Stimulated activated CD8-positive, alpha-beta memory T cell treated with anti-CD3 and anti-CD28 coated beads, Interleukin-12 subunit alpha, Interleukin-12 subunit beta, amount 100 ng/mL, for 24 hours (primary cell): ENCODE results near the gene NREP.
"Not testable (repeated sequence)": the region's sequence is repeated elsewhere in the genome, so short reads cannot be mapped to it uniquely, and the experiment has no call there.

Experiments
- DNase-seq: peaks from one replicate; pipeline ENCODE4 v3.0.0-alpha.2; 2020; ENCODE audit errors: extremely low read depth

NREP gene

DNA sequence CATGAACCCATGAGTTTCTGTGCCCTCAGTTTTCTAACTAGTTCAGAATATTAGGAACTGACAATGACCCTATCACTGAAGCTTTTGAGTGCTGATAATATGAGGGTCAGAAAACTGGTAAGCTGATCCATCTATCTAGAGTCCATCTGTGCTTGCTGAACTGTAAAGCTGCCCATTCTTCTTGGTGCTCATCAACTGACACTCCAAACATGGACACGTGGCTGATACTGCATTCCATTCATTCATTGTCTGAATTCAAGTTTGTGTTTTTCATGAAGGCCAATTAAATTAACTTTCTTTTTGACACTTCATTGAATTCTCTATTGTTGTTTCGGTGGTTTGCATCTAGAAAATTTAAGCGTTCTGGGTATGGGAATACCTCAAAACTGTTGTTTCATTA lies 17.6 kb downstream of the NREP start:
- DNase-seq, result no peak

DNA sequence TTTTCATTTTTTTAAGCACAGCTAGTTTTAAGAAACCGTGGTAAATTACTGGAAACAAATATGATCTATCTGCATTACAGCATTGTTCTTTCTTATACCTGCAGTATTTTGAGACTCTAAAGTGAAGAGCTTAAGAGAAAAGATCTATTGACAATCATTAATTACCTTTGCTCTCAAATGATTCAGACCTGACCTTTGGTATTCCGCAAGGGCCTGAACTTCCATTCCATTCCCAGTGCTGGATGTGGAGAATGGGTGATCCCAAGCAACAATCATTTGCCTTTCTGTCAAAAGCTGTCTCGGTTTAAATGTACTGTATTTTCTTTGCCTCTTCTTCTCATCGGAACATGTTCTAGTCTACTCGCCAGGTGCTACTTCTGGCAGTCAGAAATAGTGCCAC lies 18.9 kb downstream of the NREP start:
- no peak for DNase-seq

DNA sequence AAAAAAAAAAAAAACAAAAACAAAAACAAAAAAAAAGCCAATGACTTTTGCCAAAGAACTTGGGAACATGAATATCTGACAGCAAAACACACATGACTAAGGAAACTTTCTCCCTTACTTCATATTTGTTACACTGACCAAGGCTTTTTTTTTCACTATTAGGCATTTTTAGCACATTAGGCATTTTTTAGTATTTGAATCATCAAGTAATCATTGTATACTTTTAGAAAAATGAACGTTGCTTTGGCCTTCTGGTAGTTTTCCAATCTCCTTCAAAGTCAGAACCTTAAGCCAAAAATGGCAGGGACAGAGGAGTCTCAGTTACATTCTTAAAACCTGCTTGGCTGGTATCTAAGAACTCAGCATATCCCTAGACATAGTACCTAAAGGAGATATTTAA lies 19.3 kb downstream of the NREP start:
- no peak for DNase-seq

DNA sequence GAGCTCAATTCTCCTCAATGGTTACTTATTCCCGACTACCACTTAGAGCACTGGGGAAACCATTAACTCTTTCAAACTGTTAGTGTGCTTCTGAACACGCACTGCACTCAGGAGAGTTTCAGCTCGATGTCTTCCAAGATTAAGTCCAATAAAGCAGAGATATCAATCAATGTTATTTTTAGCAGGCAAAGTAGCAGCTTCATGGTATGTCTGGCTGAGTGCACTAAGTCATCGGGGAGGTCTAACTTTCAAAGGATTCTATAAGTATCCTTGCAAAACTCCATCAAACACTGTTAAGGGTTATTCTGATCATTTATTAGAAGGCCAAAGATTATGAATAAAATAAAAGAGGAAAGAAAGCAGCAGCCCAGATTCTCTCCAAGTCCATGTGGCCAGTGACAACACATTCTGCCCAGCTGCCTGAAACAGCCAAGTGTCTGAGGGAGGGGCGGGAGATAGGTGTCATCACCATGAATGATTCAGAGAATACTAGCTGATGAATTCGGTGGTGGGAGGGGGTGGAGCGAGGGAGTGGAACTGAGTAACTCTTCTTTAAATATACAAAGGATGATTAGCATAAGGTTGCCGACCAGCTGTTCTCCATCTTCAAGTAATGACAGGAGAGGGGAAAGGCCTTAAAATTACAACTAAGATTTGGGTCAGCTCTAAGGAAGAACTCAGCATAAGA lies 21.3 kb downstream of the NREP start:
- no peak for DNase-seq

DNA sequence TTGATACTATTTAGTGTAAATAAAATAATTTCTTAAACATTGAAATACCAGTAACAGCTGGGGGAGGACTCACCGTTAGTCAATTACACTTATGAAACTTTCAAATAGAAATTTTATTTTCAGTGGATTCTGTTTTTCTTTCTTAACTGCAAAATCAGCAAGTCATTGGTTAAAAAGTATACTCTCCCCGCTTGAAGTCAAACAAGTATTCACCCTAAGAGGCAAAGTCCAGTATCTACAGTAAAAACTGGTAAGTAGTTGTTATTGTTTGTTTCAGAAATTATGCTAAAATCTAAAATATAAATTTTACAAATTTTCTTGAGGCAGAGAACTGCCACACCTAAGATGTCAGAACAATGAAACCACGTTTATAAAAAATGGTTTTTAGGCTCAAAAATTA lies 22.4 kb downstream of the NREP start:
- DNase-seq, result no peak

DNA sequence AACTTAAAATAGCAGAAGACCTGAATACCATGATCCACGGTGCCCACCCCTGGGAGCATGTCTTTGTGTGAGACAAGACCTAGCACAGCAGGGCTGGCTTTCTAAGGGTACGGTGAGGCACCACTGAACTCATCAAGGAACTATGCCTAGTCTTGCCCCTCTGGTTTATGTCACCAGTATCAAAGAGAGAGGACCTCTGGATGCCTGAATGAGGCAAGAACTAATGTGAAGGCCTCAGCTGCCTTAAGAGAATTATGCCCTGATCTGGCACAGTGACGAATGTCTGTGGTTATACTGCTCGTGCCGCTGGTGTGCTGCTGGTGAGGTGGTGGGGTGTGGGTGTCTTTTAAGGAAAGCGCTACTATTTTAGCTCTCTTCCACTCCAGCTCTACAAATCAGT lies 23.0 kb downstream of the NREP start:
- DNase-seq, result no peak

DNA sequence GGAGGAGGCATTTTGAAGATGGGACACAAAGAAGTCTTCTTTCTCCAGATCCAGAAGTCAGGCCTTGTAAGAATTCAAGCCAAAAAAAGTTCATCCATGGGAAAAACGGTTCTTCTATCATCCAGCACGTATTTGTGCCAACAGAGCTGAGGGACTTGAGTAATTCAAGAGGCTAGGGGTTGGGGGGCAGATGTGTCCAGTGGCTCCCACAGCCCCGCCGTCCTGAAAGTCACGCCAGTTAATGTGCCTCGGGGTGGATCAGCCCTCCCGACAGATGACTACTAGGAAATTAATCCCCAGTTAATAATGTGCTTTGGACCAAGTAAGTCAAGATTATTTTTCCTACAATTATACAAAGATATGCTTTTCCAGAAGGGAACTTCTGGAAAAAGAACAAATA lies 23.4 kb downstream of the NREP start:
- DNase-seq, result no peak

DNA sequence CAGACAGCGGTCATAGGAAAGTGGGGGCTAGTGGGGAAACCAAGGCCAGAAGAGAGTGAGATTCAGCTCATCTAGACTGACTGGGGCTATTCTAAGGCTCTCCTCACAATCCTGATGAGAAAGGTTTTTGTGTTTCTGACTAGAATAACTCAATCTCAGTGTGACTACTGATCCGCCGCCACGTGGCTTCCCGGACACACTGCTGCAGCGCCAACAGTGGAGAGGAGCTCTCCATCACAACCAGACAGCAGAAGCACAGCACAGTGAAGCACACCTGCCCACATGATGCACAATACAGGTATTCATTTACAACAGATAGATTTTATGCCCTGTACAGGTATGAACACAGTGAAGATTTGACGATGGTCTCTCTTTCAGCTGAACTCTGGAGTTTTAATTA lies 25.4 kb downstream of the NREP start:
- DNase-seq, result no peak

DNA sequence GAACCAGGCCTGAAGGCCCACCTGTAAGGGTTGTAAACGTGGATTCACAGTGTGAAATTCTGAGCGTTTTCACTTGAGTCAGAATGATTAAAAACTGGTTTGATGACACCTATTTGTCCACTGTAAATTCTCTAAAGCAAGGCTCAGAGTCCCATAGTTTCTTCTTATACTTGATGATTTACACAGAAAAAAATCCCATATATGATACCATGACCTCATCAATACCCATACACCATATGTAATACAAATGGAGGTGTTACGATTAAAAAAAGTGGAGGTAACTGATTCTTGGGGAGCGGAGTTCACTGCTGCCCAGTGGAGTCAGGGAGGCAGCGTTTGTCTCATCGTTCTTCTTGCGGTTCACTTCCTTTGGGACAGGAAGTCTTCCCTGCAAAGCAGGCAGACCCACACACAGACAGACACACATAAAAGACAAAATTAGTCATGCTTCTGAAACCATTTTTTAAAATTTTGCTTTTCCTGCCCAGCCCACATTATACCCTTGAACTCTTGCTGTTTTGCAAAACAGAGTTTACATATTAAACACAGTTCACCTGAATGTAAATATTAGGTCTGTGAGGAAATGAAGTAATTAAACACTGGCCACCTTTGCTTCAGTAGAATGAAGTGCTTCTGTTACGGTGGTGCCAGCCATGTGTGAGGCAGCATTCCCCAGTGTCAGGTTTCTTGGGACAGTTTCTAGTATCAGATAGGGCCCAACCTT lies 26.2 kb downstream of the NREP start:
- no peak for DNase-seq

DNA sequence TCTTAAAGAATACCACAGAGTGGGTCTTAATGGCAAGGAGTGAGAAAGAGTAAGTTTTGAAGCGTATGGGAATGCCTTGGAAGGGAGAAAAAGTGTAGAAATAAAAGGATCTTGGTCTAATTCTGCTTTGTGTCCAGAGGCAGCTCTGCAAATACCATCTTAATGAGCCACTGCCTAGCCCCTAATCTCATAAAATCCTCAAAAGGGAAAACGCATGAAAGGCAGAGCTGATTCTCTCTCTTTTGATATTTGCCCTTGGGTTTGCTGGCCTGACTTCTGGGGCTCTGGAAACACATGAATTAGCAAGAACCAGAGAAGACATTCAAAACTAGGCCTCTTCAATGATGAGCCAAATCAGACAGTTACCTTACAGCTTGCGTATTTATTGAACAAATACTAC lies 28.1 kb downstream of the NREP start:
- DNase-seq, result no peak

DNA sequence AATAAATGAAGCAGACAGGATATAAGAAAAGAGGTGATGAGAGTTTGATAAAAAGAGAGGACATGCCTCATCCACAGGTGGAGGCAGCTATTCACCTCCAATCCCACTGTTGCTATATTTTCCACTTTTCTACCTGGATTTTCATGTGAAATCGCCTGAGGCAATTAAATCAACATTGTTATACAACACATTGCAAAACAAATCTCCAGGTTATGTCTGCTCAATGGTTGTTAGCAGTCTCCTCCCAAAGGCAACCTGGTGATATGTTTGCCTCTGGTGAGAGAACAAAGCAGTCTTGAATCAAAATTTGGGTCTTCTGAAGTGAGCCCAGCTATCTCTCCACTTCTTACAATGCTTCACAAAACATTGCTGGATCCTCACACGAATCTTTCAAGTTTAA lies 30.0 kb downstream of the NREP start:
- DNase-seq, result no peak

DNA sequence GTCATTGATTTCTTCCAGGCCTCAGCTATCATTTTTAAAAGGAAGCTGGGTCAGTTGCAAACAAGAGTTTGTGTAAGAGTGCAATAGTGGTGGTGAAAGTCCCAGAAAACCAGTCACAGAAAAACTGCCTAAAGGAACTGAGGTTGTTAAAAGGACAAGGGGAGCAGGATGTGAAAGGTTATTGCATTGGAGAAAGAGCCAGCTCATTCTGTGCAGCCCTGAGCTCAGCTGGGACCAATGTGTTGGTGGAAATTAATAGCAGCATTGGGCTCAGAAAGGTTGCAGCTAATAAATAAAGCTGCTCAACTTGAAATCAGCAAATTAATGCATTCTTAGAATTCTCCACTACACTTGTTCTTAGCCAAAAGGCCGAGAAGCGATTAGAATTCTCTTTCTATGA lies 34.9 kb downstream of the NREP start:
- DNase-seq, result no peak

DNA sequence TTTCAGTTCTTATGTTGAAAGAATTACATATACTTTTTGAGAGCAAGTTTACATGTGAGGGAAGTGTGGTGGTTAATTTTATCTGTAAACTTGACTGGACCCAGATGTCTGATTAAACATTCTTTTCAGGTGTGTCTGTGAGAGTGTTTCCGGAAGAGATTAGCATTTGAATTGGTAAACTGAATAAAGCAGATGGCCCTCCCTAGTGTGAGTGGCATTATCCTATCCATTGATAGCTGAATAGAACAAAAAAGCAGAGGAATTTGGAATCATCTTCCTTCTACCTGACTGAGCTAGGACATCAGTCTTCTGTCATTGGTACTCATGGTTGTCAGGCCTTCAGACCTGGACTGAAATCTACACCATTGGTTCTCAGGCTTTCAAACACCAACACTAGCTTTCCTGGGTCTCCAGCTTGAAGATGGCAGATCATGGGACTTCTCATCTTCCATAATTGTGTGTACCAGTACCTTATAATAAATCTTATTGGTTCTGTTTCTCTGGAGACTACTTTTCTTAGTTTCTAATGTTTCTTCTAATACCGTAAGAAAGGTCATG lies 36.6 kb downstream of the NREP start:
- no peak for DNase-seq

DNA sequence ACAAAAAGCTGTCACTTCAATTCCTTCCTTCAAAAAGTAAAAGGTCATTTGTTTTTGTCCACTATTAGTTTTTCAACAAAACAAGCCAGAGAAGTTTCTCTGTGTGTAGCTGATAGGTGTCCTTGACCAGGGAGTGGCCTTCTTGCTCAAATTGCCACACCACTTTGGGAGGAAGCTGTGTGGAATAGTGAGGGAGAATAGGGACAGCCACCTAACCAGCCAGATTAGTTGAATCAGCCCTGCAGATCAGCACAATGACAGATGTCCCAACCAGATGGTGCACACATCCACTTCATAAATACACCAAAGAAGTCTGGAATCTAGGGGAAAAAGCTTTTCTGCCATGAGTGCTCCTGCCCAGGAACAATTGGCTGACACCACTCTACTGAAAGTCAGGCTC lies 37.2 kb downstream of the NREP start:
- no peak for DNase-seq

DNA sequence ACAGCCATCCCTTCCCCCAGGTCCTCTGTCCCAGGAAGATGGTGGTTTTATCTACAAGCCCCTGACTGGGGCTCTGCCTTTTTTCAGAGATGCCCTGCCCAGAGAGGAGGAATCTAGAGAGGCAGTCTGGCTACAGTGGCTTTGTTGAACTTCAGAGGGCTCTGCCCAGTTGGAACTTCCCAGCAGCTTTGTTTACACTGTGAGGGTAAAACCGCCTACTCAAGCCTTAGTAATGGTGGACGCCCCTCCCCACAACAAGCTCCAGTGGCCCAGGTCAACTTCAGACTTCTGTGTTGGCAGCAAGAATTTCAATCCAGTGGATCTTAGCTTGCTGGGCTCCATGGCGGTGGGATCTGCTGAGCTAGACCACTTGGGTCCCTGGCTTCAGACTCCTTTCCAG lies 40.2 kb downstream of the NREP start:
- DNase-seq, result not testable (repeated sequence)

DNA sequence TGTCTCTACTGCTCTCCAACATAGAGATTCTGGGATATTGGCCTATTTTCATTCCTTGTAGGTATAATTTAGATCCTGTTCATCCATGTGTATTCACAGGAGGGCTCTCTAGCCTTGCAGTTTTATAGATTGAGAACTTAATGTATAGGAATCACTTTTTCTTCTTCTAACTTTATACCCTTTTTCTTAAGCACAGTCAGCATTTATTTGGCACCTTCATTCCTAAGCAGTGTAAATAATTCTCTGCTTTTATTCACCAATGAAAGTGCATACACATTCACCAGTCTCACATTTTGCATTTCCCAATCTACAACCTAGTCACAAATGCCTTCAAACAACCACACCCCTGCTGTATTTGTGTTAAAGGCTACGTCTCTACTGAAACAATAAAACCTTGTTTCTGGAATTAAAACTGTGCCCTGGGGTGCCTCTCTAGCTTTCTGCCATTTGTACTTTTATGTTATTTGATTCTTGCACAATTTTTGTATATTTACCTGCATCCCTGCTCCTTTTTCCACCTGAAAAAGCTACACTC lies 49.3 kb downstream of the NREP start:
- no peak for DNase-seq

DNA sequence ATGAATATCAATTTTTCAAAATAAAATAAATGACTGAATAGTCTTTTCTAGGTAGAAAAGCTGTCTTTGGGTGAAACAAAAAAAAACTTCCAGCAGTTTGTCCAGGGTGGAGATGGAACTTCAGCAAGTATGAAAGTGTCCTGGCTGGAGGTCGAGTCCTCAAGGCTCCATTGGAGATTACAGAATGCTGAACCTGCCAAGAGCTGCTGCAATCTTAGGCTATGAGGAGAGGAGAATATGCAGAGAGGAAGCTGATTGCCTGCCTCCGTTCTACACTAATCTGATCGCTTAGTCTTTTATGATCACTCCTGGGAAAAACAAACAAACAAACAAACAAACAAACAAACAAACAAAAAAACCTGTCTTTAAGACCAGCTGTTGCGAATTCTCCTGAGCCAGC lies 50.6 kb downstream of the NREP start:
- DNase-seq, result no peak

DNA sequence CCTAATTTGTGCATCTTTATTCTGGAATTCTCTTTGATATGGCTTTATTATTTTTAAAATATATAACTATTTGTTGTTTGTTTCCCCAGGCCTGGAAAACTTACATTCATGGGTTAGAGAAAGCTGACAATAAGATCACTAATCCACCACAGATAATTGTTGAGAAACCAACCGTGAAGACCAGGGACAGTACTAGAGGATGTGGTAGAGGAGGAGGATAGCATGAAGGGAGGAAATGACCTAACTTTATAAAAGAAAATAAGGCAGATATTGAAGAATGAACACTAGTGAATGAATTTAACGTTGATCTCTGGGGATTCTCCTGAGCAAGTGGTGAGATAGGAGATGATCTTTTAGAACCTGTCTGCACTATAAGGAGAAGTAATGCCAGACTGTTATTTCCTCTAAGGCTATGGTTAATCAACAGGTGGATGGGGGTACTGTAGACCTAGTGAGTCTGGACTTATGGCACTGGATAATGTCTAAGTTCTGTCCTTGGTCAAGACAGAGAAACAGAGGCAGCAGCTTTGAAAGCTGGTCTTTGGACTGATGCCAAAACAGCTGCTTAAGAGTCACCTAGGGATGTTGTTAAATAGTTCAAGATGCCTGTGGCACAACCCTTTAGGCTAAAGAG lies 52.4 kb downstream of the NREP start:
- DNase-seq, result no peak

DNA sequence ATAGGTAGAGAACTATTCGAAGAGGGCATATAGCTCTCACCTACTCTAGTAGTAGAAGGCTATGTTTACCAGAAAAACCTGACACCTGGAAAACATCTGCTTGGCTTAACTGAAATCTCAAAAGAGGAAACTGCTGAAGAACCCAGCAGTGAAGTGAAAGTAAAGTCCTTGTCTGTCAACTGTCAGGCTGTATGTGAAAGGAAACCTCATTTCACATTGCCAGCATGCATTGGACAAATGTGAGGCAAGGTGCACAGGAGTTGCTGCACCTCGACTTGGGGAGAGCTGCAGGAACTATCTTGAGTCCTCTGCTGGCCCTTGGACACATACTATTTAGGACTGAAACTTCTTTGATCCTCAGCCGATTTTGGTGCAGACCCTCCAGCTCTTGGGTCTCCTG lies 53.3 kb downstream of the NREP start:
- DNase-seq, result no peak

DNA sequence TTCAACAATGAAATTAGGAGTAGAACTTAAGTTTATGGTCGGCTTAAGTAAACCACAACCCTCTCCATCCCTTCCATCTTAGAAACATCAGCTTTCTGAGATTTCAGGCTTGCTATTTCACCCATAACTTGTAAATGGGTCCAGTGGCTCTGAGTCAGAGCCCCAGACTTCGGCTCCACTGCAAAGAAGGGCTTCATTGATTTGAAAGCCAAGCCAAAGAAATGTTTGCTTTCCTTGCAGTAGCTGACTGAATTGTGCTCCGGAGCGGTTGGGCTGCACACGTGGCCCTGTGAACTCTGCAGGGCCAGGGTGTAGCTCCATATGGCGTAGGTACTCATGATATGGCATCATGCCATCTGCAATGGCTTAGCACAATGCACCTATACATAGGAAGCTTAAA lies 57.0 kb downstream of the NREP start:
- DNase-seq, result no peak

DNA sequence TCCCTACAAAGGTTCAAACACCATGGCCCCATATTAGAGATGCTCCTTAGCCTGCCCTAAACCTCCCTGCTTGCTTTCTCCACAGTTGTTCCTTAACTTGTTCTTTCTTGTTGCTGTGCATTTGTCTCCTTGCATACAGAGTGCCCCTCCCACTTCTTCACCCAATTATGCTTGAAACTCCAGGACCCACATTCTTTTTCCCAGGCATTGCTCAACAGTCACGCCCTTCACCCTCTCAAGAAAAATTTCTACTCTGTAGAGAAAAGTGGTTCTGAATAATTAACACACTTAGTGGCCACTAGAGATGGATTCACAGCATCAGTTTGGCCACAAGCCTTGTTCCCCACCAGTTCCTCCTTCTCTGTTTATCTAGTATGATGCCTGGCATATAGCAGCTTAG lies 57.7 kb downstream of the NREP start:
- DNase-seq, result no peak

DNA sequence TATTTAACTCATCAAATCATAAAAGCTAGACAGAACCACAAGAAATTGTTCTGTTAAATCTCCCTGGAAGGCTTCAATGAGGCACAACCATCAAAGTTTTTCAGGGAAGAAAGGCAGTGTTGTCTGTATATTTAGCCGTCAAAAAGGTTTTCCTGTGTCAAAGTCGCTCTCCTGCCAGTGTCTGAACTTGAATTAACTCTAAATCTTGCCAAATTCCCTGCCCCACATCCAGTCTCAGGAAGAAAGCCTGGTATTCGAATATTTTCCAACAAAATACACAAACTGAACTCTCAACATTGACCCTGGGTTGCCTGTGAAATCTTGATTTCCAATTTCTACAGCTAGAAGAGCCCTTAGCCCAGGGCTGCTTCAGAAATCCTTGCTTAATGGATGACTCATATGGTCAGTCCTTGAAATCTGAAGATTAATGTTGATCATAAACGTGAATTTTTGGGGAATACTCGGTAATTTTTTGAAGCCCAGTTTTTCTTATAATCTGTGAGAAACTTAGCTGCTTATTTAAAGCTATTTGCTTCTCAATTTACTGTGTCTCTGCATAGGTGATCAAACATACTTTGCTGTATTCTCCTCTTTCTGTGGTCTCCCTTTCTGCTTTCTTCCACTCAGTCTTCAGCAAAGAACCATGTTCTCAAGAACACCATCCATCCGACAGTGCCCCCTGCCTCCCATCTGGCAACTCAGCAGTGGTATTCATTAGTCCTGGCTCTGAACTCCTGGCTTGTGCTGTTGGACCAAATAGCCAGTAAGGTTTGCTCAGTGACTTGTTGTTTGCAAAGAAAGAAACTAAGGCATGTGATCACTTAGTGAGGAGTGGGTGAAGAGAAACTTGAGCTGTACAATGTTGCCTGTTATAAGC lies 58.9 kb downstream of the NREP start:
- DNase-seq, result no peak
